HG02798 (cell line): ENCODE measurements around the gene POLR2J2.
A peak's percentile ranks its signal among the peaks of the same experiment; 100 is the strongest.
"Not testable (repeated sequence)": the region's sequence is repeated elsewhere in the genome, so short reads cannot be mapped to it uniquely, and the experiment has no call there.

Experiments used
- ATAC-seq: cut with Tn5 transposase; IDR thresholded peaks from one replicate; pipeline ENCODE4 v1.9.1; 2021; ENCODE audit warnings: mild to moderate bottlenecking; ENCODE audit not compliant: unreplicated experiment, poor library complexity

POLR2J2 gene

DNA sequence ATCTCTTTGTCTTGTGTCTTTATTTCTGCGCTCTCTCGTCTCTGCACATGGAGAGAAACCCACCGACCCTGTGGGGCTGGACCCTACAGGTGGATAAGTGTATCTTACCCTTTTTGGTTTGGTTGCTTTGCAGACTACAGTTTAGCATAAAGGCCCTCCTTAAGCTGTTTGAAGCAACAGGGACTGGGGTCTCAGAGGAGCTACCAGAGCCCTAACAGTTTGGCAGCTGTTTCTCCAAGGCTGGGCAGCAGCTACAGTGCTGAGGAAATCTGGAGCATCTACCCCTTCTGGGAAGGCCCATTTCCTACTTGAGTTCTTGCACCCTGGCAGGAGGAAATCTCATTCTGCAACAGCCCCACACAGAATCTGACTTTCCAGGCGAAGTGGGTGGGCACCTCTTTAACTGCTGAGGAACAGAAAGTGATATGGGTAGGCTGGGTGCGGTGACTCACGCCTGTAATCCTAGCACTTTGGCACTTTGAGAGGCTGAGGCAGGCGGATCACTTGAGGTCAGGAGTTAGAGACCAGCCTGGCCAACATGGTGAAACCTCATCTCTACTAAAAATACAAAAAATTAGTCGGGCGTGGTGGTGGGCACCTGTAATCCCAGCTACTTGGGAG, 2.1 kb upstream of the POLR2J2 start:
- not testable (repeated sequence) for ATAC-seq

DNA sequence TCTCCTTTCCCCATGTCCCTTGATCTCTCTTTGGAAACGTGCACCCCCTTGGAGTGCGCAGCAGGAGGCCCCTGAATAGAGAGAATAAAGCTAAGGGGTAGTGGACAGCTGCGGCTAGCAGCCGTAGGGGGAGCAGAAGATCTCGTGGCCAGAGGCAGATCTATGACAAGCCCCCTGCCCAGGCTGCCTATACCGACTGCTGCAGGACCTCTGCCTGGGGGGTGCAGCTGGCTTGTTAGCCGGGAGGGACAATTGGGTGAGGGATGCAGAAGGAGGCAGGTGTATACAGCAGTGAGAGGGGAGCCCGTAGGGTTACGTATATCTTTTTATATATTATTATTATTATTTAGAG, 469 bp upstream of the POLR2J2 start:
- peak; percentile 34 for ATAC-seq

DNA sequence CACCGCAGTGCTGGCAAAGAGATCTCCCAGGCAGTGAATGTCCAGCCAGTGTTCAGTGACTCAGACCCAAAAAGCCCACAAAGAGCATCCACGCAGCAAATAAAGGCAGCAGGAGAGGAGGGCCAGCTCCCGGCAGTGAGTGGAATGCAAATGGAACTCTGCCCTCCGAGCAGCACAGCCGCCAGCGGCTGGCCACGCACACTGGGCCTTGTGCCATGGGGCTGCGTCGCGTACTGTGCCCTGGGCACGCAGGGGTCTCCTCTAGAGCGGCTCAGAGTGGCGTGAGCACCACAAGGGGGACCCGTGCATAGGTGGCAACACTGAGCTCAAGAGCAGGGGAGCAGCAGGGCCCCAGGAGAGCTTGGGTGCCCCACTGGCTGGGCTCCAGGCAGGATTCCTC, 3.9 kb downstream of the POLR2J2 start:
- not testable (repeated sequence) for ATAC-seq

DNA sequence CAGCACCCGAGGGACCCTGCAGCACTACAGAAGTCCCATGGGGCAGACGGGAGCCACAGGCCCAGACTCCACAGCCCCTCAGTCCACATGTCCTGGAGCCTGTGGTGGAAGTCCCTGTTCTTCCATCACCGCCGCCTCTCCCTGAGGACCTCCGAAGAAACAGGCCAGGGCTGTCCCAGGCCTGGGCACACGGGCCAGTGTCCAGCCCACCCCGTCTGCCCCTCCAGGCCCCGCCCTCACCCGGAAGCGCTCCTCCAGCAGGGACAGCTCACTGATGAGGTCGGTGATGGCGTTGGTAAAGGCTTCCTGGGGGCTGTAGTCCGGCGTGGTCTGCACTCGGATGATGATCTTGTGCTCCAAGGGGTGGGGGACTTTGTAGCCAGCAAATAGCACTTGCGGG, 4.6 kb downstream of the POLR2J2 start:
- ATAC-seq = not testable (repeated sequence)

DNA sequence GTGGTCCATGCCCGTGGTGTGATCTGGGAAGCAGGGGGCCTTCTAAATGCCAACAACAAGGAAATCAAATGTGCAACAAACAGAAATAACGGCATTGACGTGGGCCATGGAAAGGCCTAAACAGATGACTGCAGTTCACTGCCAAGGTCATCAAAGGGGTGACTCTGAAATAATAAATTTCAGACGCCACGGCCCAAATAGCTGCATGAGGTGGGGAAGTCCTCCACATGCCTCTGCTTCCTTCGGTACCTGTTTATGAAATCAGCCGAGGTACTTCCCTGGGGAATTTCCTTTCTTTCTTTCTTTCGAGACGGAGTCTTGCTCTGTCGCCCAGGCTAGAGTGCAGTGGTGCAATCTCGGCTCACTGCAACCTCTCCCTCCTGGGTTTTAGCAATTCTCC, 6.7 kb downstream of the POLR2J2 start:
- not testable (repeated sequence) for ATAC-seq

DNA sequence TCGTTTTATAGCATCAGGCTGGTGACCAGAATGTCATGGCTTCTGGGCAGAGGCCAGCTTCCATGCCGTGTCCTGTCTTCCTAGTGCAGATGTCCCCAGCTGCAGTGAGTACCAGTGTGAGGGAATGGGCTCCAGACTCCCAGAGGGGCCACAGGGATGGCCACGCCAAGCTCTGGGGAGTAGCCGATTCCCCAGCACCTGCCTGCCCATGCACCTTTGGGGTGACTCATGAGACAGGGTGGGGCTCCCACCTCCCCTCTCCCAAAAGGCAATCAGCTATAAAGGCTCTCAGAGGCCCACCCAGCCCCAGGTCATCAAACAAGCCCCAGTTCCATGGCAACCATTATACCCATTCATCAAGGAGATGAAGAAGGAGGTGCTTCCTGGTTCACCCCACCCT, 21.5 kb downstream of the POLR2J2 start, which contains the start of gene SPDYE2B:
SPDYE2B (plus strand) TSS at position 396 of the 400 bp plus-strand sequence. CDS start 2,030 bp downstream, outside the sequence.
- ATAC-seq = not testable (repeated sequence)

DNA sequence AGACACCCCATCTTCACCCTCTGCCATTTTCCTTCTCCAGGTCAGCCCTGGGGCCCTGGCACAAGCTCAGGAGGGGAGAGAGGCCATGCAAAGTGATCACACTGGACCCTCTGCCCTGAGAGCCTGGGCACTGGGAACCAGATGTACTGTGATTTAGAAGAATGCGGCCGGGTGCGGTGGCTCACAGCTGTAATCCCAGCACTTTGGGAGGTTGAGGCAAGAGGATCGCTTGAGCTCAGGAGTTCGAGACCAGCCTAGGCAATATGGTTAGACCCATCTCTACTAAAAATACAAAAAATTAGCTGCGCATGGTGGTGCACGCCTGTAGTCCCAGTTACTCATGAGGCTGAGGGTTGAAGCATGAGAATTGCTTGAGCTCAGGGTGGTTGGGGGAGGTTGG, 23.6 kb downstream of the POLR2J2 start:
- ATAC-seq = not testable (repeated sequence)

DNA sequence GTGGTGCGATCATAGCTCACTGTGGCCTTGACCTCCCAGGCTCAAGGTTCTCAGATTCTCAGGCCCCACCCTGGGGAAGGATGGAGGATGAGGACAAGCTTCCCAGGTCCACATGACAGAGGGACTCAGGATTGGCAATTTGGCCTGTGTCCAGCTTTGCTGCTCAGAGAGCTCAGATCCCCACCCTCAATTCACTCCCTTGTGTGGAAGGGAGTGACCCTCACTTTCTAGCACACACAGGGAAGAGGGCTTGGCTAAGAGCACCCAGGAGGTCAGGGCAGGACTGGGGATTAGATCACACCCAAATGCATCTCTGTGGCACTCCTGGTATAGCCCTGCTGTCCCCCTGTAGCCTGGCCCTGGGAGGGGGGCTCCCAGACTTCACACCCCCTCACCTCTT, 28.1 kb downstream of the POLR2J2 start:
- ATAC-seq = not testable (repeated sequence)

DNA sequence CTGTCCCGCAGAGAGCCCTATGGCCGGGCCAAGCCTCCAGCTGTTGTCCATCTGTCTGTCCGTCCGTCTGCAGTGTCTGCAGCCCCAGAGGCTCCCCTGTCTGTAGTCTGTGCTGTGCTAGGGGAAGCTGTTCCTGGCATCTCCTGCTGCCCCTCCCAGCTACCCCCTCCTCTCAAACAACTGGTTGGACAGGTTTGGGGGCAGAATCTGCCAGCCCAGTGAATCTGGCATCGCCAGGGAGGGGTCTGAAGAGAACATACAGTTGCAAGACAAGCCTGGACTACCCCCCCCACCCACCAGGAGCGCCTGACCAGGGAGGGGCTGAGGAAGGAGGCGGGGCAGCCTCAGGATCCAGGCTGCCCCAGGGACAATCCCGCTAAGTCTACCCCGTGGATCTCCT, 28.8 kb downstream of the POLR2J2 start, which contains the start of gene UPK3BL1:
UPK3BL1 (minus strand) TSS at position 101 of the 400 bp plus-strand sequence; CDS start at position 51, 50 bp downstream.
- not testable (repeated sequence) for ATAC-seq

DNA sequence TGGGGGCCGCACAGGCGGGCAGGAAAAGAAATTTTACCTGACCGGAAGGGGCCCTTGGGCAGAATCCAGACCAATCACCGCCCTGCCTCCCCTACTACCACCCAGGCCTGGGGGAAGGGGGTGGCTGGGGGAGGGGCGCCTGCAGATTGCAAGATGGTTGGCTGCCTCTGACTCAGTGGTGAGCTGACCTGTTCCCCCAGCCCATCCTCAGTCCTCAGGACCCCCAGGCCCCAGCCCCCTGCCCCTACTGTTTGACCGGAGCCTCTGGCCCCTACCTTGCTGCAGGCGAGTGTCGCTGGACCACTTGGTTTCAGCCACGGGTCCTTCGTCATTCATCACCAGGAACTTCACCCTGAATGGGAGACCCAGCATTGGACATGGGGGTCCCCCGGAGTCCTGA, 32.6 kb downstream of the POLR2J2 start:
- ATAC-seq = peak; percentile 3

DNA sequence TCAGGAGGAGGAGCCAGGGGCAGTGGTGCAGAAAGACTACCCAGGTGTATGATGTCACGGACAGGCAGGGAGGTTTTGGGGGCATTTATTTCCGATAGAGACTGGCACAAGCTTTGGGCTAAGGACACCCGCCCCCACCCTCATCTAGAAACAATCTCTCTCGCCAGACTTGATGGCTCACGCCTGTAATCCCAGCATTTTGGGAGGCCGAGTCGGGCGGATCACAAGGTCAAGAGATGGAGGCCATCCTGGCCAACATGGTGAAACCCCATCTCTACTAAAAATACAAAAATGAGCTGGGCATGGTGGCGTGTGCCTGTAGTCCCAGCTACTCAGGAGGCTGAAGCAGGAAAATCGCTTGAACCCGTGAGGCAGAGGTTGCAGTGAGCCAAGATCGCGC, 34.5 kb downstream of the POLR2J2 start:
- not testable (repeated sequence) for ATAC-seq

DNA sequence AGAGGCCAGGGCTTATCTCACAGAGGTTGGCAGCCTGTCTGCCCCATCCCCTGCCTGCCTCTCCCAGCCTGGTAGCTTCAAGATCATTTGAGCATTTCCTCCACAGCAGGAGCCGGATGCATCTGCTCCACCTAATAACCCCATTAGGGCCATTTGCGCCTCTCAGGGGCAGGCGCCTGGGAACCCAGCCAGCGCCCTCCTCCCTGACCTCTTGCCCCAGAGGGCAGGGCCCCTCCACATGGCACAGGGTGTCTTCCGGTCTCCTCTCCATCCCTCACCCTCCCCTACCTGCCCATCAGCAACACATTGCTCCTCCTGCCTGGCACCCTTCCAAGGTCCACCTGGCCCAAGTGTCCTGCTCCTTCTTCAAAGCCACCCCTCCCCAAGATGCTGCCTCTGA, 36.1 kb downstream of the POLR2J2 start:
- not testable (repeated sequence) for ATAC-seq

DNA sequence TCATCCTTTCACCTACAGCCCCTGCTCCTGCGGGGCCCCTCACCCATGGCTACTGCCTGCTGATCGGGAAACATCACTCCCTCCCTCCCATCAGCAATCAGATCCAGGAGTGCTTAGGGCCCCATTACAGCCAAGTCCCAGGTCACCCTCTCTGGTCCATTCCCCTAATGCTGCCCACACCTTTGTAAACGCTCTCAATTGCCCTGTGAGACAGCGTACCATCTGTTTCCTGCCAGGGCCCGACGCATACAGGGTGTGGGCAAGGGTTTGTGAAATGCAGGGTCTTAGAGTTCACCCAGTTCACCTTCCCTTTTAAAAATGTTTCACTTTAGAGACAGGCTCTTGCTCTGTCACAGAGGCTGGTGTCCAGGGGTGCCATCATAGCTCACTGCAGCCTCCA, 37.2 kb downstream of the POLR2J2 start:
- not testable (repeated sequence) for ATAC-seq

DNA sequence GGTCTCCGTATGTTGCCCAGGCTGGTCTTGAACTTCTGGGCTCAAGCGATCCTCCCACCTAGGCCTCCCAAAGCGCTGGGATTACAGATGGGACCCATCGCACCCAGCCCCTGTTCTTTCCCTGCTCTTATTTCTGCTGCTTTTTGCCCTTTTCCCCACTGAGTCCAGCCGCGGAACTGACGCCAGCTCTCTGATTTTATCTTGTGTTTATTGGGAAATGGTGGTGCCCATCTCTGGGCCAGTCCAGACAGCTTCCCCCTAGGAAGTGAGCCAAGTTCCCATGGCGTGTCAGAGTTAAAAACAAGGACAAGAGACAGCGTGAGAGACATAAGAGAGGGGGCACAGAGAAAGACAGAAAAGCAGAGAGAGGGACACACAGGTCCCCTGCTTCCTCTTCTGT, 40.8 kb downstream of the POLR2J2 start:
- not testable (repeated sequence) for ATAC-seq

DNA sequence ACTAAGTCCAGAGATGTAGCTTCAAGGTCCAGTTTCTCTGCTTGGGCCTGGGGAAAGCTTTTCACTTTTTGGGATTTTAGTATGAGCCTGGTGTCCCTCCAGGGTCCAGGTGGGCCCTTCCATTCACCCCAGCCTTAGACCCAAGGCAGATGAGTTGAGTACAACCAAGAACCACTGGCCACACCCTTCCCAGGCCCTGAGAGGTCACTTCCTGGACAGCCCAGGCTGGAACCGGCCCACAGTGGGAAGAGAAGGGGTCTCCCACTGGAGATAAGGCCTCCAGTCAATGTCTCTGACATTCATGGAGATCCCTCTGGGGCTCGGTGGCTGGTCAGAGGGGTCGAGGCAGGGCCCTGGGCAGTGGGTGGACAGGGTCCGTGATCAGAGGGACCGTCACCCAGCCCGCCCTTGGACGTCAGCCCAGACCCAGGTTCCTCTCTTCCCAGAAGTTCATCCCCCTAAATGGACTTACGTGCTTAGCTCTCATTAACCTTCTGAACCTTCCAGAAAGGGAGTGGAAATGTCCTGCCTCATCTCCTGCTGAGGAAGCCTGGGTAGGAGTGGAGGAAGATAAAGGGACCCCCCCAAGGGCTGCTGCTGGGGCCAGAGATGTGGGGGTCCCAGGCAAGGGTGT, 44.1 kb downstream of the POLR2J2 start:
- ATAC-seq = not testable (repeated sequence)

DNA sequence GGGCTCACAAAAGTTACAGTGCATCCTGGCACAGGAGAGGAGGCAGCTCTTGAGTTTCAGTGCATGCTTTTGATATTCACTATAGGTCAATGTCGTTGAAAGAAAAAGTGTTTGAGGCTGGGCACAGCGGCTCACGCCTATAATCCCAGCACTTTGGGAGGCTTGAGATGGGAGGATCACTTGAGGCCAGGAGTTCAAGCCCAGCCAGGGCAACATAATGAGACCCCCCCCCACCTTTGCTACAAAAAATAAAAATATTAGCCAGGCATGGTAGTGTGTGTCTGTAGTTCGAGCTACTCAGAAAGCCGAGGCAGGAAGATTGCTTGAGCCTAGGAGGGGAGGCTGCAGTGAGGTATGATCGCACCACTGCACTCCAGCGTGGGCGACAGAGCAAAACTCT, 53.3 kb downstream of the POLR2J2 start:
- not testable (repeated sequence) for ATAC-seq

DNA sequence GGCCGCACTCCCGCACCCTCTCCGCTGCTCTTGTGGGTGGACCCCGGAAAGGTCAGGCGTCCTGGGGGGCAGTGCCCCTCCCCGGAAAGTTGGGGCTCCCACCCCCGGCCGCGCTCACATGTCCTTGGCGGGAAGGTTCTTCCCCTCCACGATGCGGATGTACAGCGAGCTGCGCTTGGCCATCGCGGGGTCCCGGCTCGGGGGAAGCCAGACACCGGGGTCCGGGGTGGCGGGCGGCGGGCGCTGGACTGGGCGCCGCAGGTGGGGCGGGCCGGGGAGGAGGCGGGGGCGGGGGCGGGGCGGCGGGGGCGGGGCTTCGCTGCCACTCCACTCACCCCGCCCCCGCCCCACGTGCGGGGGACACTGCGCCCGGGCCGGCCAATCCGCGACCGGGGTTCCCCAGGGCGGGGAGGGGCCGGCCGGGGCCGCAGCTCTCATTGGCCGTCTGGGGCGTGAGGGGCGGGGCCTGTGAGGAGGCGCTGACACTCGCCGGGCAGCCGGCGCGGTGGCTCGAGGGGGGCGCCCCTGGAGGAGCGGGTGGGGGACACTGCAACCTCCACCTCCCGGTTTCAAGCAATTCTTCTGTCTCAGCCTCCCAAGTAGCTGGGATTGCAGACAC, 54.8 kb downstream of the POLR2J2 start, which contains the start of gene RASA4:
RASA4 (minus strand) TSS at position 250 of the 619 bp plus-strand sequence; CDS start at position 183, 67 bp downstream.
- ATAC-seq = peak; percentile 82
